Measurements from ENCODE around the gene ARL3.

GRCh38 chr10:102627736-102628293, 86.4 kb downstream of the ARL3 start:
- TF ChIP-seq, protein P1, sequence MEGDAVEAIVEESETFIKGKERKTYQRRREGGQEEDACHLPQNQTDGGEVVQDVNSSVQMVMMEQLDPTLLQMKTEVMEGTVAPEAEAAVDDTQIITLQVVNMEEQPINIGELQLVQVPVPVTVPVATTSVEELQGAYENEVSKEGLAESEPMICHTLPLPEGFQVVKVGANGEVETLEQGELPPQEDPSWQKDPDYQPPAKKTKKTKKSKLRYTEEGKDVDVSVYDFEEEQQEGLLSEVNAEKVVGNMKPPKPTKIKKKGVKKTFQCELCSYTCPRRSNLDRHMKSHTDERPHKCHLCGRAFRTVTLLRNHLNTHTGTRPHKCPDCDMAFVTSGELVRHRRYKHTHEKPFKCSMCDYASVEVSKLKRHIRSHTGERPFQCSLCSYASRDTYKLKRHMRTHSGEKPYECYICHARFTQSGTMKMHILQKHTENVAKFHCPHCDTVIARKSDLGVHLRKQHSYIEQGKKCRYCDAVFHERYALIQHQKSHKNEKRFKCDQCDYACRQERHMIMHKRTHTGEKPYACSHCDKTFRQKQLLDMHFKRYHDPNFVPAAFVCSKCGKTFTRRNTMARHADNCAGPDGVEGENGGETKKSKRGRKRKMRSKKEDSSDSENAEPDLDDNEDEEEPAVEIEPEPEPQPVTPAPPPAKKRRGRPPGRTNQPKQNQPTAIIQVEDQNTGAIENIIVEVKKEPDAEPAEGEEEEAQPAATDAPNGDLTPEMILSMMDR (IDR thresholded peaks at IDR 0.05), result no peak
- TF ChIP-seq POLR2A (IDR thresholded peaks at IDR 0.05), result peak in 1 of 3 donors; percentile 21

All from body of pancreas (tissue), 4 donors.